DMS53 (cell line): ENCODE results near the gene CTU1.

Source experiments
- DNase-seq: peaks from one replicate; lab custom pipeline; 2025; lab: John Stamatoyannopoulos, UW

Gene CTU1

GRCh38 chr19:51131780-51132680 lies 23.8 kb upstream of the CTU1 start:
- DNase-seq, result peak; percentile 18

- DNase-seq, result no peak
These were observed 21.5 kb upstream of the CTU1 start for GRCh38 chr19:51129716-51130115.

- DNase-seq, result no peak
These were observed 20.0 kb upstream of the CTU1 start for GRCh38 chr19:51128227-51128626.

GRCh38 chr19:51127755-51128154 lies 19.5 kb upstream of the CTU1 start:
- no peak for DNase-seq

GRCh38 chr19:51127032-51127431 lies 18.8 kb upstream of the CTU1 start:
- no peak for DNase-seq

- DNase-seq, result no peak
These were observed 17.3 kb upstream of the CTU1 start for GRCh38 chr19:51125421-51126075.

- no peak for DNase-seq
These were observed 16.5 kb upstream of the CTU1 start, which contains the start of gene SIGLEC9 for GRCh38 chr19:51124729-51125128. TSS of gene SIGLEC9 (plus strand) at chr19:51124906. CDS start at chr19:51124975, 69 bp downstream.

- no peak for DNase-seq
These were observed 16.0 kb upstream of the CTU1 start for GRCh38 chr19:51124216-51124615.

- no peak for DNase-seq
These were observed 15.6 kb upstream of the CTU1 start for GRCh38 chr19:51123802-51124201.

- DNase-seq, result no peak
These were observed 15.2 kb upstream of the CTU1 start for GRCh38 chr19:51123381-51123800.

GRCh38 chr19:51122112-51122981 lies 14.1 kb upstream of the CTU1 start:
- no peak for DNase-seq

GRCh38 chr19:51121257-51121656 lies 13.0 kb upstream of the CTU1 start:
- no peak for DNase-seq

GRCh38 chr19:51120160-51120559 lies 12.0 kb upstream of the CTU1 start:
- DNase-seq, result no peak

GRCh38 chr19:51119611-51120010 lies 11.4 kb upstream of the CTU1 start:
- no peak for DNase-seq

GRCh38 chr19:51119101-51119500 lies 10.9 kb upstream of the CTU1 start:
- no peak for DNase-seq

- DNase-seq, result no peak
These were observed 8.6 kb upstream of the CTU1 start for GRCh38 chr19:51116736-51117286.

- no peak for DNase-seq
These were observed 6.0 kb upstream of the CTU1 start for GRCh38 chr19:51114087-51114729.

GRCh38 chr19:51111606-51112005 lies 3.4 kb upstream of the CTU1 start:
- peak; percentile 55 for DNase-seq

- DNase-seq, result no peak
These were observed 2.4 kb upstream of the CTU1 start for GRCh38 chr19:51110666-51110971.

- no peak for DNase-seq
These were observed 567 bp upstream of the CTU1 start for GRCh38 chr19:51108805-51109146.

- no peak for DNase-seq
These were observed 673 bp downstream of the CTU1 start for GRCh38 chr19:51107406-51108065.
